ENCODE measurements around the gene KIF17.
A peak's percentile ranks its signal among the peaks of the same experiment; 100 is the strongest.

KIF17 gene

DNA sequence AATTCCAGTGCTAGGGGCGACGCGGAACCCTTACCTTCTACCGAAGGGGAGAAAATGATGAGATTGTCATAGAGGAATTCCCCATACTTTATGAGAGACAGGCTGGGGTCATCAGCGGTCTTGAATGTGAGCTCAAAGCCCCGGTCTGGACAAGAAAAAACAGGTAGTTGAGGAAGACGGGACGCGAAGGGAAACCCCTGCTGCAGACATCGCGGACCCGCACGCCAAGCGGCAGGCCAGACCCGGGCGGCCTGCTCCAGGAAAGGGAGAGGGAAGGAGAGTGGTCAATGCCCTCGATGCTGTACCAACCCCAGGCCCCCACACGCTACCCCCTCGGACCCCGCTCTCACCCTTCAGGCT, 57.0 kb downstream of the KIF17 start:
- DNase-seq (ENCODE audit: low spot score): no peak

DNA sequence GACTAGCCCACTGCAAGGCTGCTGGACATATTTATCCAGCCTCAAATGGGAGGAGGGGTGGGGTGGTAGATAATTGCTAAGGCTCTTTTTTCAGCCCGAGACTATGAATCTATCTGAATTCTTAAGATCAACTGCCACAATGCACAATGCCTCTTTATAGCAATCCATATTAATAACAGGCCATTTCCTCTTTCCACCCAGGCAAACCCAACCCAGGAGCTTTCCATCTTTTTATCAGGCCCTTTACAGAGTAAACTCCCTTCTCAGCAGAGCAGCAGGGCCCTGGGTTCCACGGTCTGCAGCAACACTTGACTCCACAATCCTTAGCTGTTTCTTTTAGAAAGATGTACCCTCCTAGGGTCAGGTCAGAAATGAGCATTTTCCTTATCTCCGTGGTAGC, 57.4 kb downstream of the KIF17 start:
- no peak for DNase-seq (ENCODE audit: low spot score)

DNA sequence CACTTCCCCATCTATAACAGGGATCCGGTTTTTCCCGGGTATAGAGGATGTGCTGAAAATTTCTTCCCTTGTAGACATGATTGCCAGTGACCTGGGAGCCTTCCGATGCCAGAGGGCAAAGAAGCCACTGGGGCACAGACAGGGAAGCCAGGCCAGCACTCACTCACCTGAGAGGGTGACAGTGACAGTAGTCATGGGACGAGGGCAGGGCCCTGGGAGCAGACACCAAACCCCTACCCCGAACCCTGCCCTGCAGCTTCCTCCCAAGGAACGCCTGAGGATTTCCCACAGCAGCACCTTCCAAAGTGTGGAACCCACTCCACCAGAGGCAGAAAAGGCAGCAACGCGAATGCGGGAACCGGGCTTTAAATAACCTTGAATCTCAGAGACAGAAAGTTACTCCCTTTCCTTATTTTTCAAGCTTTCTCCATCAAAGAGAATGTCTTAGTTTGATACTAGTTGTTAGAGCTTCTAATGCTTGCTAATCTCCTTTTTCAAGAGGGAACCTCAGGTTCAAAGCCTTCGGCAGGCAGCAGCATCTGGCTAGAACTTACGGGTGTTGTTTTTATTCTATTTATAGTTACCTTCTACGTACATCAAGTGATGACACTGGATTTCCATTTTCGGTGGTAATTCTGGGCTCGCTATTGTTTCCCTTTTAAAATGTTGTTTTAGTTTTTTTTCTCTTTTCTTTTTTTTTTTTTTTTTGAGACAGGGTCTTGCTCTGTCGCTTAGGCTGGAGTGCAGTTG, 59.5 kb downstream of the KIF17 start:
- DNase-seq (ENCODE audit: low spot score): no peak

DNA sequence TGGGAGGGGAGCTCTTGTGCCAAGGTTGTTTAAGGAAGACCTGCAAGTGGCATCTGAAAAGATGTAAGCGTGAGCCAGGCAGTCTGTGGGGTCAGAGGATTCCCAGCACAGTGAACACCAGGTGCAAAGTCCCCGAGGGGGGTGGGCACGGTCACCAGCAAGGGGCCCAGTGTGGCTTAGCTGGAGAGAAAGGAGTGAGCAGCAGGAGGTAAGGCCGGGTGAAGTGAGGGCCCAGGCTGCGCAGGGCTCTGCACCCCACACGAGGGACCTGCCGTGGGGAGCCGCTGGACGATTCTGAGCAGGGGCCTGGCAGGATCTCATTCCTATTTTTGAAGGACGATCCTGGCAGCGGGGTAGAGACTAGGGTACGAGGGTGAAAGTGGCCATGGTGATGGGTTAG, 60.8 kb downstream of the KIF17 start:
- DNase-seq (ENCODE audit: low spot score): no peak

DNA sequence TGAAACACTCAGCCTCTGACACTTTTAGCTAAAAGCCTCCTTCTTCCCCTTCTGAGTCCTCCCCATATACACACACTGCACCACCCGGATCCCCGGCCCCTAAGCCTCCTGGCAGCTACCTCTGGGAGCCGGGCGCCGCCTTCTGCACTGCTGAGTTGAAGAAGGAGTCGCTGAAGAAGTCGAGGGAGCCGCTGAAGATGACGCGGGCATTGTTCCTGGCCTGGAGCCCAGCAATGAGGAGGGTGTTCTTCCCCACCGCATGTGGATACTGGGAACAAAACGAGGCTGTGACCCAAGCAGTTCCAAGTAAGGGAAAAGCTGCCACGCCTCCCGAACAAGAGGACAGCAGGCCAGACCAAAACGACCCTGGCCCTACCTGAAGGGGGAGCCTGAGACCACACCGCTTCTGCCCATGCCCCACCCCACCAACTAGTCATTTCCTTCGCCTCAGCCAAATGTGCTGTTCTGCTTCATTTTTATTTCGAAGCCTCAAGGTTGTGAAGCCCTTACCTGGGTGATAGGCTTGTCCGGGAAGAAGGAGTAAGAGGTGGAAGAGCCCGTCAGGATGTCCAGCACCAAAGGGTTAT, 63.6 kb downstream of the KIF17 start:
- DNase-seq (ENCODE audit: low spot score): no peak

DNA sequence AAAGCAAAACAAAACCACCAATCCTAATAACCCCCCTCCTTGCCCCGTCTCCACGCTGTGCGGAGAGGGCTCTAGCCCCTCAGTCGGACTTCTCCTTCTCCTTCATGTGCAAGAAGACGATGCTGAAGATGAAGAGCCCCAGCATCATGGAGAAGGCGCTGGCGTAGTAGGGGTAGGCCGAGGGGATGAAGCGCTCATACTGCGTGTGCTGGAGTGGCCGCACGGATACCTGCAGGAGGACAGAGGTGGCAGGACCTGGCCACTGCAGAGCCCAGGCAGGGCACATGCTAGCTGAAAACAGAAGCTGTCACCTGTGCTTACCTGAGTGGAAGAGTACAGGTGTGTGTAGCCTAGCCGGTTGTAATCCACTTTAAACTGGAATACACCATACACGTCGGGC, 65.5 kb downstream of the KIF17 start:
- DNase-seq (ENCODE audit: low spot score): no peak

DNA sequence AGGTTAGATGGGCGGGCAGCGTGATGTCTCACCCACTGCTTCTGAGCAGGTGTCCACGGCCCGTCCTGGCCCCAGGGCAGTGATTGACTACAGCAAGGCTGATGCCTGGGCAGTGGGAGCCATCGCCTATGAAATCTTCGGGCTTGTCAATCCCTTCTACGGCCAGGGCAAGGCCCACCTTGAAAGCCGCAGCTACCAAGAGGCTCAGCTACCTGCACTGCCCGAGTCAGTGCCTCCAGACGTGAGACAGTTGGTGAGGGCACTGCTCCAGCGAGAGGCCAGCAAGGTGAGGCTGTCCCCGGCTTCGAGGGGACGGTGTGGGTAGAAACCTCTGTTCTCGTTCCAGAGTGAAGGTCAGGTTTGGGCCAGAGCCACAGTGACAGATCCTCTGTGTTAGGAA, 68.9 kb downstream of the KIF17 start:
- no peak for DNase-seq (ENCODE audit: low spot score)

DNA sequence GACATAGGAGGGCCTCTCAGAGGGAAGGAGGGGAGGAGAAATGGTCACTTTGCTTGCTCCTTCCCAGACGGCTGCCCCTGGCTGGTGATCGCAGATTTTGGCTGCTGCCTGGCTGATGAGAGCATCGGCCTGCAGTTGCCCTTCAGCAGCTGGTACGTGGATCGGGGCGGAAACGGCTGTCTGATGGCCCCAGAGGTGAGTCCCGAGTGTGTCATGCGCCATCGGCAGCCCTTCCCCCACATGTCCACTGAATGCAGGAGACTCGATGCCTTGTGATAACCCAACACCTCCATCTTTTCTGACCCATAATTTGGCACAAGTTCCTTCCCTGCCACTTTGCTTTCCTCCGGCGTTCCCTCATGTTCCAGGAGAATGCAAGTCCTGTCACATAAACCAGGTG, 69.4 kb downstream of the KIF17 start:
- no peak for DNase-seq (ENCODE audit: low spot score)

DNA sequence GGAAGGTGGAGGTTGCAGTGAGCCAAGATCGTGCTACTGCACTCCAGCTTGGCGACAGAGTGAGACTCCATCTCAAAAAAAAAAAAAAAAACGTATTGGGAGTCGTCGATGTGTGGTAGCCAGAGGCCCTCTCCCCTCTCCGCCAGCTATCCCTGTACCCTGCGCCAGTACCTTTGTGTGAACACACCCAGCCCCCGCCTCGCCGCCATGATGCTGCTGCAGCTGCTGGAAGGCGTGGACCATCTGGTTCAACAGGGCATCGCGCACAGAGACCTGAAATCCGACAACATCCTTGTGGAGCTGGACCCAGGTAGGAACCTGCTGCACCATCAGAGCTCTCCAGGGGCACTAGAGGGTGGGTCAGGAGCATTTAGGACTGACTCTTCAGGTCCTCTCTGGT, 72.4 kb downstream of the KIF17 start:
- no peak for DNase-seq (ENCODE audit: low spot score)

DNA sequence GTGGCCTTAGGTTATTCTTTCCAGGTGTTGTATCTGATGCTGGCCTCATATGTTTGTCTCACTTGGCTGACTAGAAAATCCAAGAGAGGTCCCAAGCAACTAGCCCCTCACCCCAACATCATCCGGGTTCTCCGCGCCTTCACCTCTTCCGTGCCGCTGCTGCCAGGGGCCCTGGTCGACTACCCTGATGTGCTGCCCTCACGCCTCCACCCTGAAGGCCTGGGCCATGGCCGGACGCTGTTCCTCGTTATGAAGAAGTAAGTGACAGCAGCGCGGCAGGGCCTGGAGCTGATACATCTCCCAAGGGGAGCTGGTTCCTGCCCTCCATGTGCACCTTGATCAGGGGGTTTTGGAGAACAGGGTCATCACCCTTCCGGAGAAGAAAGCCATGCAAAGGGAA, 73.4 kb downstream of the KIF17 start:
- no peak for DNase-seq (ENCODE audit: low spot score)

DNA sequence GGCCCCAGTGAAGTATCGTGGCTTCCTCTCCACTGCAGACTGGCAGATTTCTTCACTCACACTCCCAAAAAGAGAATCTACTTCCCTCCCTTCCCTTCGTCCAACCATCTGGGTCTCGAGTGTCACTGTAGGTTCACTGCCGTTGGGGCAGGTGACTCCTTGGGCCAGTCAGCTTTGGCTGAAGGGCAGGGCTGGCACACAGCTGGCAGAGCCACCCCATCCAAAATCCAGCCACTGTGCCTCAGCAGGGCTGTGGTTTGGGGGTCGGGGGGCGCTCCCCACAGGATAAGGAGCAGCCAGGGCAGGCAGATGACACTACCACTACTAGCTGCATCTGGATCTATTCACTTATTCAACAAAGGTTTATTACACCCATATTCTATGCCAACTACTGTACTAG, 74.7 kb downstream of the KIF17 start:
- no peak for DNase-seq (ENCODE audit: low spot score)

DNA sequence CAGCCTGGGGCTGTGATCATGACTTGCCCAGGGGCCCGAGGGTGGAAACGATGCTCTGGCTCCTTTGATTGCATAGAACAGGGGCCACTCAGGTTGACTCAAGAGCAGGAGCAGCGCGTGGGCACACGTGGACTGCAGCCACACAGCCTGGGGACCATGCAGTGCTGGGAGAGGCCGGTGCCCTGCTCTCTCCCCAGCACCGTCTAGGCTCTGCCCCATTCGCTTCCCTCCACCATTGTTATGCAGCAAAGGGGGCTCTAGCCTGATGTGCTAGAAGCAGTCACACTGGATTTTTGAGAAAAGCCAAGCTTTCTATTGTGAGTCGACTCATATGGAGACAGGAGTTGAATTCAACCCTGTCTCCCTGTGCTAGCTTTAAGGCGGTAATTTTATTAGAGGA, 75.8 kb downstream of the KIF17 start:
- DNase-seq (ENCODE audit: low spot score): no peak

DNA sequence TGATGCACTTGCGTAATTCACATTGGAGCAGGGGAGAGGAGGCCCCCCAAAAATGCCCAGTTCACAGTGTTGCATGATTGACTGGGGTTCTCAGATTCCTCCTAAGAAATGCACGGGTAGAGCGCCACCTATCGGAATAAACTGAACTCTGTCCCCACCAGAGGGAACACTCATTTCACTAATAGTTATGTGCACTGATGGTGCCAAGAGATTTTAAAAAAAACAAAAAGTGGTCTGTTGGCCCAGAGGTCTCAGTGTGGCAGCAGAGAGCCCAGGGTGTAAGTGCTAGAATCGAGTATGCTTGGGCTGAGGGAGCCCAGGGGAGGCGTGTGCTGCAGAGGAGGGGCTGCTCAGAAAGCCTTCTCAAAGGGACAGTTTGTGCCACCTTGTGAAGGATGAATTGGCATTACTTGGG, 77.6 kb downstream of the KIF17 start:
- peak; percentile 73 for DNase-seq (ENCODE audit: low spot score)

DNA sequence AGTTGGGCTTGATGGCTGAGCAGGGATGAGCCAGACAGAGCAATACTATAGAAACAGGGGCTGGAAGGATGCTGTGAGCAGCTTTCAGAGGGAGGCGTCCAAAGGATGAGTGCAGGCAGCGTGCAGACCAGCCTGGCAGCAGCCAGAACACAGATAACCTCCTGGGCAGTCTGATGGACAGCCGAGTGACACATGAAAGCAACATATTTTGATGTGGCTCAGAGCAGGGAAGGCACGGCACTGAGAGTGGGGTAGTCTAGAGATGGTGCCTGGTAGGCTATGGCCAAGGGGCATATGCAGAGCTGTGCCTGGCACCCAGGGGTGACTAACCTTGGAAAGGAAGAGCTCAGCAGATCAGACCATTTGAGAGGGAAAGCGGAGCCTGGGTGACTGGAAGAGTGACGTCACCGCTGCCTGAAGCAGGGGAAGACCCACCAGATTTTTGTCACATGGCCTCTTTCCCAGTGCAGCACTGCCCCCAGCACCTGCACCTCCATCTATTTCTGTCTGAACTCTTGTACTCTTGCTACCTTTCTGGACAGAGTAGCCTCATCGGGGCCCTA, 80.9 kb downstream of the KIF17 start:
- no peak for DNase-seq (ENCODE audit: low spot score)

DNA sequence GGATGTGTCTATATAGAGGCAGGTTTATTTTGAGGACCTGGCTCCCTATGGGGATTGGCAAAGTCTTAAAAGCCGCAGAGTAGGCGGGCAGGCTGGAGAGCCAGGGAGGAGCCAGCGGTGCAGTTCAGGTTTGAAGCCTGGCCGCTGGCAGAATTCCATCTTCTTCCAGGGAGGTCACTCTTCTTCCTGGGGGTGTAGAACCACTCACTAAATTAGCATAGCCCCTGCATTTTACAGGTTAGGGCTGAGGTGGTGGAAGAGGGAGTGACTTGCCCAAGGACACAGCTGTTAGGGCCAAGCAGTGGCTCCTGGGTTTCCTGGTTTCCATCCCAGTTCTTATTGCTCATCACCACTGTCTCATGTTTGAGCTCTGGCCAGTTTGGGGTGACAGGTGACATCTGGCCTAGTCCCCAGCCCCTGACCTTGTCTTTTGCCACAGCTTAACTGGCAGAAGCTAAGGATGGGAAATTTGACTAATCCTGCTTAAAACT, 83.2 kb downstream of the KIF17 start:
- DNase-seq (ENCODE audit: low spot score): peak; percentile 40

DNA sequence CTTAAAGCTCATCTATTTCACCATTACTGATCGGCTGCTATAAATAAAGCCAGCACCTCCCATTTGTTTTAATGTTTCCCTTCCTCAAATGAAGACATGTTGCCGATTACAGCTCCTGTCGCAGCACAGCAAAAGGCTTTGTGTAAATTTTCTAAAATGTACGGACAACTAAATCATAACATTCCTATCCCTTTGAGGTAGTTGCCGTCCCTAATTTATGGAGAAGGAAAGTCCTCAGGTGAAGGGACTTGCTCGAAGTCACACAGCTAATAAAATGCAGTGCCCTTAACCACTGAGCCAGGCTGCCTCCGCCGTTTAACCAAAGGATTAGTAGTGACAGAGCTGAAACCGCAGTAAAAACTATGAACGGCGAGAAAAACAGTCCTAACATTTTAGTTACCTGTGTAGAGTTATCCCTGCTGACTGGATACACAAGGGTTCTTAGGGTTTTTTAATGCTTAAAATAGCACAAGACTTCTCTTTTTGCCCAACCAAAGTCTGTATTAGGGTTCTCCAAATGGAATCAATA, 83.7 kb downstream of the KIF17 start:
- DNase-seq (ENCODE audit: low spot score): no peak

DNA sequence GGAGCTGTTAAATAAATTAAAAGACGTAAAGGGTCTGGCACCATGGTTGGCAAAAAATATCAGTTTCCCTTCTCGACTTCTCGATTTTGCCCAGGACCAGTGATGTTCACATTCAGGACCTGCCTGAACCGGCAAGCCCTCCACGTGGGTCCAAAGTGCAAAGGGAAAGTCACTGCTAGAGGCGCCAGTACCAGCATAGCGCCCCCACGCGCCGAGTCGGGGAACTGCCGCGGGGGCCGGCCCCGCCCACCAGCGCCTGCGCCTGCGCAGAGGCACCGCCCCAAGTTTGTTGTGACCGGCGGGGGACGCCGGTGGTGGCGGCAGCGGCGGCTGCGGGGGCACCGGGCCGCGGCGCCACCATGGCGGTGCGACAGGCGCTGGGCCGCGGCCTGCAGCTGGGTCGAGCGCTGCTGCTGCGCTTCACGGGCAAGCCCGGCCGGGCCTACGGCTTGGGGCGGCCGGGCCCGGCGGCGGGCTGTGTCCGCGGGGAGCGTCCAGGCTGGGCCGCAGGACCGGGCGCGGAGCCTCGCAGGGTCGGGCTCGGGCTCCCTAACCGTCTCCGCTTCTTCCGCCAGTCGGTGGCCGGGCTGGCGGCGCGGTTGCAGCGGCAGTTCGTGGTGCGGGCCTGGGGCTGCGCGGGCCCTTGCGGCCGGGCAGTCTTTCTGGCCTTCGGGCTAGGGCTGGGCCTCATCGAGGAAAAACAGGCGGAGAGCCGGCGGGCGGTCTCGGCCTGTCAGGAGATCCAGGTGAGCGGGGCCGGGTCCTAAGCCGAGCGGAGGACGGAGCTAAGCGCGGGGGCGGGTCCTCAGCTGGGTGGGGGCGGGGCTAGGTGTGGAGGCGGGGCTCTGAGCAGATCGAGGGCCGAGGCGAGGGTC, 84.4 kb downstream of the KIF17 start, which contains the start of gene PINK1:
Gene PINK1 (plus strand): TSS at position 269 of the 875 bp plus-strand sequence. CDS start 91 bp downstream, at position 360.
- peak; percentile 92 for DNase-seq (ENCODE audit: low spot score)

DNA sequence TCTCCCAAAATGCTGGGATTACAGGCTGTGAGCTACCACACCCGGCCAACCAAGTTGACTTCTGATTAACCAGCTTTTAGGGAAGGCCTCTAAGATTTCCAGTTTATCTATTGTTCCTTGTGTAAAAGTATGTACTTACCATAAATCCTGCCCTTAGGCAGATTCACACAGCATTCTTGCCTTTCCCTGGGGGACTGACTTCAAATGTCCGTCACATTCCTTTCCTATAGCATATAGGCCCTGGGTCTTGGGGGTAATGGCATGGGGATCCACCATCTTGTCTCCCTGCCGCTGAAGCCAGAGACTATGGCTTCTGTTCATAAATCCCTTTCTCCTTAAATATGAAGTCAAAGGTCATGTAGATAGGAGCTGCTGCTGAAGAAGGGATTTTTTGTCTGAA, 85.4 kb downstream of the KIF17 start:
- no peak for DNase-seq (ENCODE audit: low spot score)

DNA sequence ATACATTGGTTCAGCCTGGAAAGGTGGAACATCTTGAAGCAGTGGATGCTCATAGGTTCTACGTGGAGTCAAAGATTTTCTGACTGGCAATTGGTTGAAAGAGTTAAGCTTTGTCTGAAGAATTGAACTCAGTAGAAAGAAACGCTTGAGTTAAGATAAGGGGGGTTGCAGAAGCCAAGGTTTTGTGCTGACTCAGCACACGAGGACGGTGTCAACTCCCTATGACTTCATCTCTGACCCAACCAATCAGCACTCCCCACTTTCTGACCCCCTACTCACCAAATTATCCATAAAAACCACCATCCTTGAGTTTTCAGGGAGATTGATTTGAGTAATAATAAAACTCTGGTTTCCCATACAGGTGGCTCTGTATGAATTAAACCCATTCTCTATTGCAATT, 87.1 kb downstream of the KIF17 start:
- DNase-seq (ENCODE audit: low spot score): no peak

DNA sequence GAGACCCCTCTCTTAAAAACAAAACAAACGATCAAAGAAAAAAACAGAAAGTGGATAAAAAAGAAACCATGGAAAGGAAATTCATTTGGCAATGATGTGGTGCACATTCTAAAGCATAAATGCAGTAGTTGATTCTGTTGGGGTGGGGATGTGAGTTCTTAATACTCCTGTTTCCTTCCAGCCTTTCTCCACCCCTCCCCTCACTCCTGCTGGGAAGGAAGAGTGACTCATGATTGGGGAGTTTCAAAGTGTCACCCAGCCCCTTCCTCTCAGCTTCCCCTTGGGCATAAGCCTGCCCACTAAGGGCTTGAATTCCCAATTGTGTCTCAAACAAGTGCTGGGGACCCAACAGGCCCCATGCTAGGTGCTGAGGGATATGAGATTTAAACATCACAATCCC, 91.3 kb downstream of the KIF17 start:
- no peak for DNase-seq (ENCODE audit: low spot score)

DNA sequence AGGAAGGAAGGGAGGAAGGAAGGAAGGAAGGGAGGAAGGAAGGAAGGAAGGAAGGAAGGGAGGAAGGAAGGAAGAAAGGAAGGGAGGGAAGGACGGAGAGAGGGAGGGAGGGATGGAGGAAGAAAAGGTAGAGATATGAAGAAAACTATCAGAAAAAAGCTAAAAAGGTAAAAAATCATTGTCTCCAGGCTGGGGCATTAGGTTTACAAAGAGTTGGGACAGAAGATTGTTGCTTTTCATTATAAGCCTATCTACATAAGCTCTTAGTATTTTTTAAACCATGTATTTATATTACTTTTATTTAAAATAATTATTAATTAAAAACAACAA, 91.7 kb downstream of the KIF17 start:
- DNase-seq (ENCODE audit: low spot score): no peak
